ENCODE measurements around the gene SLC41A3. TPM values are rescaled to one million over a fixed set of nuclear protein-coding genes. Genes with fewer than 3 reads are reported as not detected.
"Not testable (repeated sequence)": the region's sequence is repeated elsewhere in the genome, so short reads cannot be mapped to it uniquely, and the experiment has no call there.

The SLC41A3 gene
- total RNA-seq, 2 donors from 2014 or later: 32.2 to 131 TPM

- Histone ChIP-seq H3K27ac (no peak overlapping the region), H3K36me3 (no peaks in the 10 kb centered on the region), H3K9me3 (no peaks in the 10 kb centered on the region), H3K27me3 (replicated peaks; ENCODE audit: insufficient read depth) (no peaks in the 10 kb centered on the region), H3K4me1 (replicated peaks) (no peaks in the 10 kb centered on the region), H3K4me3 (no peak overlapping the region)
- WGBS: 93% methylated on average over 7 of the region's 7 CpGs
- TF ChIP-seq POLR2A (IDR thresholded peaks at IDR 0.05) (no peak), CTCF (IDR thresholded peaks at IDR 0.05) (no peak), POLR2AphosphoS5 (IDR thresholded peaks at IDR 0.05) (no peak)
- intact Hi-C loops (cut with DNase I): no loop called here
- no peak for DNase-seq (ENCODE audit: low spot score)
These were observed 79.2 kb downstream of the SLC41A3 start for GRCh38 chr3:126004692-126005091.

GRCh38 chr3:126004217-126004616, 79.7 kb downstream of the SLC41A3 start:
- intact Hi-C loops (cut with DNase I): no loop called here
- Histone ChIP-seq H3K4me1 (replicated peaks) (no peaks in the 10 kb centered on the region), H3K9me3 (no peaks in the 10 kb centered on the region), H3K27me3 (replicated peaks; ENCODE audit: insufficient read depth) (no peaks in the 10 kb centered on the region), H3K27ac (no peak overlapping the region), H3K36me3 (no peaks in the 10 kb centered on the region), H3K4me3 (no peak overlapping the region)
- 95% methylated on average over 6 of the region's 6 CpGs for WGBS
- no peak for TF ChIP-seq POLR2A (IDR thresholded peaks at IDR 0.05)
- TF ChIP-seq CTCF (IDR thresholded peaks at IDR 0.05): no peak
- no peak for TF ChIP-seq POLR2AphosphoS5 (IDR thresholded peaks at IDR 0.05)
- no peak for DNase-seq (ENCODE audit: low spot score)

- WGBS: 92% methylated on average over 10 of the region's 10 CpGs
- TF ChIP-seq POLR2AphosphoS5 (IDR thresholded peaks at IDR 0.05): no peak
- TF ChIP-seq POLR2A (IDR thresholded peaks at IDR 0.05): no peak
- TF ChIP-seq CTCF (IDR thresholded peaks at IDR 0.05): no peak
- Histone ChIP-seq H3K27me3 (replicated peaks; ENCODE audit: insufficient read depth) (no peaks in the 10 kb centered on the region), H3K9me3 (no peaks in the 10 kb centered on the region), H3K27ac (no peak overlapping the region), H3K4me3 (no peak overlapping the region), H3K4me1 (replicated peaks) (no peaks in the 10 kb centered on the region), H3K36me3 (no peaks in the 10 kb centered on the region)
- no peak for DNase-seq (ENCODE audit: low spot score)
- intact Hi-C loops (cut with DNase I): no loop called here
These were observed 80.3 kb downstream of the SLC41A3 start for GRCh38 chr3:126003447-126004190.

GRCh38 chr3:126002189-126002588, 81.7 kb downstream of the SLC41A3 start:
- no peak for DNase-seq (ENCODE audit: low spot score)
- H3K27ac ChIP-seq: no peak overlapping the region
- intact Hi-C loops (cut with DNase I): no loop called here
- no peak overlapping the region for H3K4me3 ChIP-seq
- H3K4me1 ChIP-seq (replicated peaks): no peaks in the 10 kb centered on the region
- no peaks in the 10 kb centered on the region for H3K27me3 ChIP-seq (replicated peaks; ENCODE audit: insufficient read depth)
- H3K9me3 ChIP-seq: no peaks in the 10 kb centered on the region
- no peaks in the 10 kb centered on the region for H3K36me3 ChIP-seq
- TF ChIP-seq POLR2A (IDR thresholded peaks at IDR 0.05): no peak
- no peak for TF ChIP-seq POLR2AphosphoS5 (IDR thresholded peaks at IDR 0.05)
- TF ChIP-seq CTCF (IDR thresholded peaks at IDR 0.05): no peak

- H3K4me1 ChIP-seq (replicated peaks); H3K9me3 ChIP-seq; H3K4me3 ChIP-seq; DNase-seq (ENCODE audit: low spot score); intact Hi-C loops (cut with DNase I); H3K27me3 ChIP-seq (replicated peaks; ENCODE audit: insufficient read depth); H3K36me3 ChIP-seq; H3K27ac ChIP-seq: not testable (repeated sequence)
- WGBS: 89% methylated on average over 4 of the region's 4 CpGs
These were observed 87.2 kb downstream of the SLC41A3 start for GRCh38 chr3:125996751-125997150.
